Transverse colon (tissue), 4 donors: ENCODE data around the gene SH2D4B. TPM values are rescaled to one million over a fixed set of nuclear protein-coding genes. Genes with fewer than 3 reads are reported as not detected.

Experiments used
- DNase-seq: peaks from one replicate; pipeline ENCODE4 v3.0.0-alpha.2; 2019
- H3K27ac ChIP-seq, 4 donors: fragments of 200-600 bp; sonication (generic); 2 replicates each; pipeline ENCODE4 v1.5.1; 2016 to 2018; ENCODE audit warnings: inconsistent platforms in 4 of 4
- H3K27me3 ChIP-seq: fragments of 200-600 bp; sonication (generic); 2 replicates; pipeline ENCODE4 v1.5.1; 2017; ENCODE audit warnings: inconsistent platforms
- H3K36me3 ChIP-seq, 4 donors: fragments of 200-600 bp; sonication (generic); 2 replicates each; pipeline ENCODE4 v1.5.1; 2017 to 2019; ENCODE audit warnings: inconsistent platforms in 4 of 4
- H3K4me1 ChIP-seq, 4 donors: fragments of 200-600 bp; sonication (generic); 2 replicates each; pipeline ENCODE4 v1.5.1; 2017 to 2020; ENCODE audit warnings: inconsistent platforms in 4 of 4
- H3K4me3 ChIP-seq, 4 donors: fragments of 200-600 bp; sonication (generic); 1 replicate in 1 of 4; 2 replicates in 3 of 4; pipeline versions ENCODE4 v1.5.1 to v1.6.1; 2017 to 2019; ENCODE audit warnings: inconsistent platforms in 4 of 4
- H3K9me3 ChIP-seq, 2 donors: fragments of 200-600 bp; sonication (generic); 2 replicates each; pipeline ENCODE4 v1.5.1; 2017 to 2019; ENCODE audit warnings: inconsistent platforms in 2 of 2
- EP300 ChIP-seq: sonication (generic); formaldehyde crosslinking; IDR thresholded peaks from one replicate; pipeline ENCODE4 v1.6.1; 2017; ENCODE audit warnings: antibody characterized with exemption, low read depth
- POLR2A ChIP-seq: fragments of 450-650 bp; IDR thresholded peaks from one replicate; pipeline ENCODE4 v1.6.1; 2016; ENCODE audit warnings: antibody characterized with exemption, mild to moderate bottlenecking, moderate library complexity
- POLR2AphosphoS5 ChIP-seq, 3 donors: sonication (generic); formaldehyde crosslinking; IDR thresholded peaks; one replicate each; pipeline ENCODE4 v1.6.1; 2016; ENCODE audit warnings: antibody characterized with exemption in 3 of 3
- WGBS, 2 donors: methylation state at CpG; one replicate each; pipeline ENCODE4 v1.1.5; 2018; ENCODE audit warnings: low coverage in 1 of 2; 5-methylcytosine and 5-hydroxymethylcytosine counted together
- in situ Hi-C, 4 donors: fragments of 200-750 bp; cut with MboI; loops; one replicate each; pipeline versions ENCODE4 v1.15.0 to v1.15.1; 2017; ENCODE audit warnings: low sequenced_read_pairs in 3 of 4, low pct_ligation_motif_present in 1 of 4, low pct_unique_long_range_greater_than_20kb in 1 of 4
- intact Hi-C: fragments of 100-400 bp; cut with DNase I; formaldehyde crosslinking; loops from one replicate; pipeline ENCODE4 v1.15.1; 2023; ENCODE audit warnings: low total_unique reads
- total RNA-seq, 4 donors: library from RNA; depleted of rRNA; stranded (reverse); fragments of >200 nt; gene quantifications; one replicate each; pipeline ENCODE4 v1.1.0, GENCODE V29; 2016
- TF ChIP-seq, protein P1 (sequence below), 5 experiments: fragments of 200-600 bp in 3 of 5; fragments of 450-650 bp in 2 of 5; sonication (generic) in 3 of 5; IDR thresholded peaks; 1 replicate in 2 of 5; 2 replicates in 3 of 5; pipeline ENCODE4 v1.5.1; 2016 to 2017; ENCODE audit warnings: antibody characterized with exemption in 5 of 5, inconsistent platforms in 3 of 5, mild to moderate bottlenecking in 2 of 5, moderate library complexity in 1 of 5

SH2D4B gene
- total RNA-seq, 4 donors from 2014 or later, result 0.32 TPM; not detected in 3

DNA sequence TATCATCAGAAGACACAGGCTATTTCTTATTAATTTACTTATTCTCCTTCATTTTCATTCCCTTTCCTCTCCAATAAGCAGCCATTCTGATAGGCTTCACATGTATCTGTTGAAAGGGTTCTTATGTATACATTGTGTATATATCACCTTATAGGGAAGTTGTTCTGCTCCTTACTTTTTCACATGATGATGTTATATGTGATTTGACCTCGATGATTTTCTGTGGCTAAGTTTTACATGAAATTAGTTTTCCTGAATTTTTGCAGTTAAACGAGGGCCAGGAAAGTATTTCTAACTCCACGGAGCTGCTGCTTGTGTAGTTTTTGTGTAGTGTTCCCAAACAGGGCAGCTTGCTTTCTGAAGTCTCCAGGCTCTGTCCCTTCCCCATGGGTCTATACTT, 84.5 kb downstream of the SH2D4B start:
- TF ChIP-seq POLR2A, result no peak
- TF ChIP-seq, protein P1, sequence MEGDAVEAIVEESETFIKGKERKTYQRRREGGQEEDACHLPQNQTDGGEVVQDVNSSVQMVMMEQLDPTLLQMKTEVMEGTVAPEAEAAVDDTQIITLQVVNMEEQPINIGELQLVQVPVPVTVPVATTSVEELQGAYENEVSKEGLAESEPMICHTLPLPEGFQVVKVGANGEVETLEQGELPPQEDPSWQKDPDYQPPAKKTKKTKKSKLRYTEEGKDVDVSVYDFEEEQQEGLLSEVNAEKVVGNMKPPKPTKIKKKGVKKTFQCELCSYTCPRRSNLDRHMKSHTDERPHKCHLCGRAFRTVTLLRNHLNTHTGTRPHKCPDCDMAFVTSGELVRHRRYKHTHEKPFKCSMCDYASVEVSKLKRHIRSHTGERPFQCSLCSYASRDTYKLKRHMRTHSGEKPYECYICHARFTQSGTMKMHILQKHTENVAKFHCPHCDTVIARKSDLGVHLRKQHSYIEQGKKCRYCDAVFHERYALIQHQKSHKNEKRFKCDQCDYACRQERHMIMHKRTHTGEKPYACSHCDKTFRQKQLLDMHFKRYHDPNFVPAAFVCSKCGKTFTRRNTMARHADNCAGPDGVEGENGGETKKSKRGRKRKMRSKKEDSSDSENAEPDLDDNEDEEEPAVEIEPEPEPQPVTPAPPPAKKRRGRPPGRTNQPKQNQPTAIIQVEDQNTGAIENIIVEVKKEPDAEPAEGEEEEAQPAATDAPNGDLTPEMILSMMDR (IDR thresholded peaks at IDR 0.05), result no peak
- TF ChIP-seq EP300, result no peak
- TF ChIP-seq POLR2AphosphoS5 (IDR thresholded peaks at IDR 0.05), result no peak
- Histone ChIP-seq H3K4me3 (no peak overlapping the region), H3K27ac (no peak overlapping the region), H3K9me3 (no peaks in the 10 kb centered on the region), H3K4me1 (no peaks in the 10 kb centered on the region), H3K36me3 (no peaks in the 10 kb centered on the region), H3K27me3 (no peaks in the 10 kb centered on the region)
- no peak for DNase-seq
- intact Hi-C loops (no loop called here), in situ Hi-C loops (no loop called here)
- WGBS, 2 donors, result 49 to 68% methylated on average over 3 of the region's 3 CpGs

DNA sequence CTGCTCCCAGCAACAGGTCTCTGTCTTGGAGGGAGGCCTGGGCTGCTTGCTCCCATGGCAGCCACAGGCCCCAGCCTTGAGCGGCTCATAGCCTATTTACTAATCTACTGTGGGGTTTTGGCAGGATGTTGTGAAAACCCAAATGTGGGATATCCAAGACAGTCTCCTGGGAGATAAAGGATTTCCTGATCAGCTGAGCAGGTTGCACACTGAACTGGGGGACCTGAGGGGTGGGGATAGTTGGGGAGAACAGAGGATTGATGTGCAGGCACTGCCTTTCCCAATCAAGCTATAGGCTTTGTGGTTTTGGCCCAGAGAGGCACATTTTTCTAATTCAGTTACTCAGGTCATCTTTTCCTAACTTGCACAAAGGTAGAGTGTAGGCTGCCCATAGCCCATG, 92.6 kb downstream of the SH2D4B start:
- in situ Hi-C loops, result no loop called here
- no peak for DNase-seq
- no peaks in the 10 kb centered on the region for H3K36me3 ChIP-seq

DNA sequence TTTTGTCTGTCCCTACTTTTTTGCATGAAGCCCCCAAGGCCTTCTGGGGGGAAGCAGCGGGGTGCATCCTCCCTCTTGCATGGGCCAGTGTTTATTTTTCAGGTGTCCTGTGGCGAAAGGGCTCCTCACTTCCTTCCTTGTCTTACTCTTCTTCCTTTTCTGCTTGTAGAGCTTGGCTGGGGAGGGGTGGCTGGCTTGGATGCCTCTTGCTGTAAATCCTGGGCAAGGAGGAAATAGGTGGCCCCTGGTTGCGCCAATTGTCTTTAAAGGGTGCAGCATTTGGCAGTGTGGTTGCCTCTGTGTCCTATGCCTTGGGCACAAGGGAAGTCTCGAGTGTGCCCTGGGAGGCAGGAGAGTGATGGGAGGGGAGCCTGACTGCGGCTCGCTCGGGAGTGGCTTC, 95.0 kb downstream of the SH2D4B start:
- intact Hi-C loops (no loop called here), in situ Hi-C loops (no loop called here)
- Histone ChIP-seq H3K9me3 (no peaks in the 10 kb centered on the region), H3K4me1 (no peaks in the 10 kb centered on the region), H3K27ac (no peak overlapping the region), H3K4me3 (no peak overlapping the region), H3K27me3 (no peaks in the 10 kb centered on the region), H3K36me3 (no peaks in the 10 kb centered on the region)
- DNase-seq, result no peak
- TF ChIP-seq EP300 (no peak), POLR2A (no peak), POLR2AphosphoS5 (IDR thresholded peaks at IDR 0.05) (no peak)
- TF ChIP-seq, protein P1 (IDR thresholded peaks at IDR 0.05), result no peak
- 80% methylated on average over 7 of the region's 7 CpGs; no CpG with 5 or more reads in 1 of the 2 donors for WGBS, 2 donors

More for the DNA sequence above, 92.6 kb downstream of the SH2D4B start:
- intact Hi-C loops, result no loop called here
- TF ChIP-seq POLR2A (no peak), EP300 (no peak), POLR2AphosphoS5 (IDR thresholded peaks at IDR 0.05) (no peak)
- TF ChIP-seq, protein P1 (IDR thresholded peaks at IDR 0.05), result no peak
- Histone ChIP-seq H3K27me3 (no peaks in the 10 kb centered on the region), H3K27ac (no peak overlapping the region), H3K4me3 (no peak overlapping the region), H3K9me3 (no peaks in the 10 kb centered on the region), H3K4me1 (no peaks in the 10 kb centered on the region)
- 85% methylated on average over 1 of the region's 1 CpG; no CpG with 5 or more reads in 1 of the 2 donors for WGBS, 2 donors

DNA sequence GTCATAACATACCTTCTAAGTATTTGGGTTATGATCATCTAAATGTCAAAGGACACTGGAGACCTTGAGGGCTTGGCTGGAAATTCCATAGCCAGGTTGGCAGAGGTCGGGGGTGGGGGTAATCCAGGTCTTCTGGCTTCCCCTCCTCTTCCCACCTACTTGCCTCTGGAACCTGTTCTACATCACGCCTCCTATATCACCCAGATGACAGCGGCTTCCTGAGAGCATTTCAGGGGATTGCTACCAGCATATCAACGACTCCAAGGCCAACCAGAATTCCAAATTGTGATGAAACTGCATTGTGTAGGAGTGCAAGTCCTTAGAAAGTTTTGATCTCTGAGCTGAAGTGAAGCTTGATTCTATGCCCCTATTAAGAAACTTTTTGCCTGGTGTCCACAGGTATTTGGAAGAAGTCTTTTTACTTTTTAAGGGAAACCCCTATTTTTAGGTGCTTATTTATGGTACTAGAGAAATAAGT, 95.7 kb downstream of the SH2D4B start:
- TF ChIP-seq POLR2AphosphoS5 (IDR thresholded peaks at IDR 0.05), result no peak
- no peak for TF ChIP-seq POLR2A
- no peak for TF ChIP-seq EP300
- TF ChIP-seq, protein P1 (IDR thresholded peaks at IDR 0.05), result no peak
- in situ Hi-C loops, result no loop called here
- 65 to 100% methylated on average over 1 to 4 of the region's 4 CpGs for WGBS, 2 donors
- Histone ChIP-seq H3K4me3 (no peak overlapping the region), H3K27me3 (no peaks in the 10 kb centered on the region), H3K36me3 (no peaks in the 10 kb centered on the region), H3K9me3 (no peaks in the 10 kb centered on the region), H3K27ac (no peak overlapping the region), H3K4me1 (no peaks in the 10 kb centered on the region)
- intact Hi-C loops, result no loop called here
- DNase-seq, result no peak
